Measurements from ENCODE around the gene PSME4.

PSME4 gene

GRCh38 chr2:53881986-53882385 is 88.8 kb downstream of the PSME4 start:
- DNase-seq: no peak
- TF ChIP-seq GATA1 (IDR thresholded peaks at IDR 0.05; ENCODE audit: low read depth, low read length) (no peak), POLR2A (IDR thresholded peaks at IDR 0.05; ENCODE audit: low read length) (no peak)

- DNase-seq: no peak
- no peak for TF ChIP-seq GATA1 (IDR thresholded peaks at IDR 0.05; ENCODE audit: low read depth, low read length)
- no peak for TF ChIP-seq POLR2A (IDR thresholded peaks at IDR 0.05; ENCODE audit: low read length)
Observed at GRCh38 chr2:53881360-53881759, 89.4 kb downstream of the PSME4 start.

GRCh38 chr2:53880756-53881155 is 90.0 kb downstream of the PSME4 start:
- no peak for TF ChIP-seq POLR2A (IDR thresholded peaks at IDR 0.05; ENCODE audit: low read length)
- no peak for TF ChIP-seq GATA1 (IDR thresholded peaks at IDR 0.05; ENCODE audit: low read depth, low read length)
- DNase-seq: no peak

GRCh38 chr2:53877556-53877955 is 93.2 kb downstream of the PSME4 start:
- no peak for TF ChIP-seq POLR2A (IDR thresholded peaks at IDR 0.05; ENCODE audit: low read length)
- TF ChIP-seq GATA1 (IDR thresholded peaks at IDR 0.05; ENCODE audit: low read depth, low read length): no peak

GRCh38 chr2:53877112-53877511 is 93.7 kb downstream of the PSME4 start:
- DNase-seq: no peak
- TF ChIP-seq GATA1 (IDR thresholded peaks at IDR 0.05; ENCODE audit: low read depth, low read length) (no peak), POLR2A (IDR thresholded peaks at IDR 0.05; ENCODE audit: low read length) (no peak)

More at GRCh38 chr2:53877556-53877955, 93.2 kb downstream of the PSME4 start:
- no peak for DNase-seq

- DNase-seq: no peak
- no peak for TF ChIP-seq POLR2A (IDR thresholded peaks at IDR 0.05; ENCODE audit: low read length)
- TF ChIP-seq GATA1 (IDR thresholded peaks at IDR 0.05; ENCODE audit: low read depth, low read length): no peak
Observed at GRCh38 chr2:53874401-53874950, 96.3 kb downstream of the PSME4 start.

GRCh38 chr2:53867773-53868172 is 103.0 kb downstream of the PSME4 start:
- no peak for TF ChIP-seq POLR2A (IDR thresholded peaks at IDR 0.05; ENCODE audit: low read length)
- no peak for TF ChIP-seq GATA1 (IDR thresholded peaks at IDR 0.05; ENCODE audit: low read depth, low read length)
- no peak for DNase-seq

- no peak for DNase-seq
- no peak for TF ChIP-seq GATA1 (IDR thresholded peaks at IDR 0.05; ENCODE audit: low read depth, low read length)
- no peak for TF ChIP-seq POLR2A (IDR thresholded peaks at IDR 0.05; ENCODE audit: low read length)
Observed at GRCh38 chr2:53867169-53867568, 103.6 kb downstream of the PSME4 start.

- TF ChIP-seq GATA1 (IDR thresholded peaks at IDR 0.05; ENCODE audit: low read depth, low read length) (no peak), POLR2A (IDR thresholded peaks at IDR 0.05; ENCODE audit: low read length) (no peak)
- DNase-seq: no peak
Observed at GRCh38 chr2:53865962-53866361, 104.8 kb downstream of the PSME4 start.

- TF ChIP-seq POLR2A (IDR thresholded peaks at IDR 0.05; ENCODE audit: low read length) (no peak), GATA1 (IDR thresholded peaks at IDR 0.05; ENCODE audit: low read depth, low read length) (no peak)
- DNase-seq: no peak
Observed at GRCh38 chr2:53865264-53865663, 105.5 kb downstream of the PSME4 start.

GRCh38 chr2:53863538-53864227 is 107.1 kb downstream of the PSME4 start:
- TF ChIP-seq GATA1 (IDR thresholded peaks at IDR 0.05; ENCODE audit: low read depth, low read length): no peak
- no peak for TF ChIP-seq POLR2A (IDR thresholded peaks at IDR 0.05; ENCODE audit: low read length)
- DNase-seq: no peak

GRCh38 chr2:53861824-53862223 is 109.0 kb downstream of the PSME4 start:
- no peak for TF ChIP-seq POLR2A (IDR thresholded peaks at IDR 0.05; ENCODE audit: low read length)
- TF ChIP-seq GATA1 (IDR thresholded peaks at IDR 0.05; ENCODE audit: low read depth, low read length): no peak
- DNase-seq: no peak

GRCh38 chr2:53859206-53860181 is 111.3 kb downstream of the PSME4 start, which contains the start of gene GPR75:
GPR75 (minus strand) TSS chr2:53859967; CDS start chr2:53854756, 5,211 bp downstream.
- TF ChIP-seq GATA1 (IDR thresholded peaks at IDR 0.05; ENCODE audit: low read depth, low read length): no peak
- TF ChIP-seq POLR2A (IDR thresholded peaks at IDR 0.05; ENCODE audit: low read length): no peak
- DNase-seq: no peak

GRCh38 chr2:53856272-53856671 is 114.5 kb downstream of the PSME4 start:
- DNase-seq: no peak
- TF ChIP-seq GATA1 (IDR thresholded peaks at IDR 0.05; ENCODE audit: low read depth, low read length) (no peak), POLR2A (IDR thresholded peaks at IDR 0.05; ENCODE audit: low read length) (no peak)

All from erythroblast (primary cell).